Activated naive CD8-positive, alpha-beta T cell treated with anti-CD3 and anti-CD28 coated beads, Interleukin-2, amount 10 ng/mL, durations not matched to agents 7 days and 5 days (primary cell): ENCODE data around the gene BCO2. TPM values are rescaled to one million over a fixed set of nuclear protein-coding genes. Genes with fewer than 3 reads are reported as not detected.

Source experiments
- ATAC-seq: fragments of 150-1000 bp; cut with Tn5 transposase; one replicate; pipeline ENCODE4 v1.10.0; 2021; ENCODE audit warnings: low read depth, moderate library complexity
- POLR2A ChIA-PET: fragments of 350-600 bp; sonication (Branson Sonifier 250); formaldehyde crosslinking; loops from one replicate; lab custom pipeline; 2021; ENCODE audit warnings: antibody characterized with exemption; lab: Charles Lee
- DNase-seq: peaks from one replicate; pipeline ENCODE4 v3.0.0; 2021
- H3K27ac Mint-ChIP-seq: one replicate; pipeline ENCODE4 v1.8.0; 2022; ENCODE audit warnings: mild to moderate bottlenecking, mixed read lengths
- H3K27me3 Mint-ChIP-seq: one replicate; pipeline ENCODE4 v1.8.0; 2022; ENCODE audit warnings: mild to moderate bottlenecking, moderate library complexity, mixed read lengths
- H3K36me3 Mint-ChIP-seq: one replicate; pipeline ENCODE4 v1.8.0; 2021; ENCODE audit warnings: mild to moderate bottlenecking, mixed read lengths
- H3K4me1 Mint-ChIP-seq: one replicate; pipeline ENCODE4 v1.8.0; 2021; ENCODE audit warnings: mixed read lengths
- H3K4me3 Mint-ChIP-seq: one replicate; pipeline ENCODE4 v1.8.0; 2022; ENCODE audit warnings: mild to moderate bottlenecking, moderate library complexity, mixed read lengths
- H3K9me3 Mint-ChIP-seq: one replicate; pipeline ENCODE4 v1.8.0; 2021; ENCODE audit warnings: mixed read lengths
- total RNA-seq, 2 experiments: library from RNA; stranded (reverse); gene quantifications; one replicate each; pipeline ENCODE4 v1.2.3, GENCODE V29; 2021

Gene BCO2
- total RNA-seq, 2 experiments from 2014 or later: 1.5 to 2.4 TPM

DNA sequence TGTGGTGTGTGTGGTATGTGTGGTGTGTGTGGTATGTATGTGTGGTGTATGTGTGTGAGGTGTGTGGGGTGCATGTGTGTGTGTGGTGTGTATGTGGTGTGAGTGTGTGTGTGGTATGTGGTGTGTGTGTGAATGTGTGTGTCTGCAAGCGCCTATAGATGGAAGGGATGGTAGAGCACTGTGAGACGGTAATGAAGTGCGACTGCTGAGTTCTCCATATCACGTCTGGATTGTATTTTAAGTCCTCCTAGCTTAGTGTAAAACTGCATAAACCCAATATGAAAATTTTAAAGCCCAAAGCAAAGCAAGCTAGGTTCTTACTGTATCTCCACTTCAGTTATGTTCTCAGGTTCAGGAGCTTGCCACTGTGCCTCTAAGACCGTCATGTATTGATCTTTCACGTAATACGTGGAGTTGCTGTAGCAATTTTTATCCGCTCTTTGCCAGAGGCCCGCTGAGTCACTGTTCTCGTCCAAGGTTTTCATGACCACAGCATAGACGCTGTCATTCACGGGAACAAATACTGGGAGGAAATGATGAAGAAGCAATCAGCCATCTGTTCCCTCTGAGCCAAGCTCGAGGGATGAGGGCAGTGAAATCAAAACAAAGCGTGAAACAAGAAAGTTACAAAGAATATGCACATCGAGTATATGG lies 79.9 kb downstream of the BCO2 start:
- H3K9me3 Mint-ChIP-seq: no peaks in the 10 kb centered on the region
- H3K4me3 Mint-ChIP-seq: no peak overlapping the region
- ATAC-seq (no peak), DNase-seq (no peak)
- H3K27ac Mint-ChIP-seq: no peak overlapping the region
- POLR2A ChIA-PET: no interaction called here
- H3K27me3 Mint-ChIP-seq: peaks cover 3% of the 10 kb centered on the region
- no peaks in the 10 kb centered on the region for H3K36me3 Mint-ChIP-seq
- no peaks in the 10 kb centered on the region for H3K4me1 Mint-ChIP-seq

GRCh38 chr11:112260490-112260889 lies 85.2 kb downstream of the BCO2 start, which contains the start of gene PLET1:
TSS of gene PLET1 (minus strand) at chr11:112260860. CDS start at chr11:112260589, 271 bp downstream.
- no peak within 1 kb of the TSS for H3K4me3 Mint-ChIP-seq
- POLR2A ChIA-PET: no interaction called here
- peaks cover 6% of the 10 kb centered on the region for H3K27me3 Mint-ChIP-seq
- no peaks in the 10 kb centered on the region for H3K36me3 Mint-ChIP-seq
- DNase-seq (no peak), ATAC-seq (no peak)
- H3K27ac Mint-ChIP-seq: no peak within 1 kb of the TSS
- no peaks in the 10 kb centered on the region for H3K4me1 Mint-ChIP-seq
- no peaks in the 10 kb centered on the region for H3K9me3 Mint-ChIP-seq

DNA sequence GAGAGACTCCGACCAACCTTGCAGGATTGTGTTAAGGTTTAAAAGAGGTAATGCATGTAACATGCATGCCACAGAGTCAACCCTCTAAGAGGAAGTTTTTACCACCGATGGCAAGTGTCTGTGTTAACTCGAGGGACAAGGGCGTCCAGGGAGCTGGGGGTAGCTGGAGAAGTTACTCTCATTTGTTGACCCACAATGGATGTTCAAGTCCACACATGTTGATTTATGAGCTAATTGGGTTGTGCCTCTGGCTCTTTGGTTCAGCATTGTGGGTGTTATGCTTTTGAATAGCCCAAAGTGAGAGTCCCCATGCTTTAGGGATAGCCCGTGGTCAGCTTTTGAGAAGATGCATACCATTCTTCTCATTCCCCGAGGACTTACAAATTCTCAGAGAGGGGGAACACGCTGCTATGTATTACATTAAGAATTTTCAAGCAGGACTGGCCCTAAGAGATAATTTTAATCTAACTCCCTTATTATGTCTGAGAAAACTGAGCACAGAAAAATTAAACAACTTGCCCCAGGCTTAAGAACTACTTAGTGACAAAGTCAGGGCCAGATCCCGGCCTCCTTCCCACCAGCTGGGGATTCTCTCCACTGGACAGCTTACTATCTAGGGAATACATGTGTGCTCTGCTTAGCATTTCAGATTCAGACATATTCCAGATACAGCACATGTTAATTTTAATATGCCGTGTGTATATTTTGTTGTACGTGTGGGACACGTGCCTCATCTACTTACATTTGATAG lies 90.5 kb downstream of the BCO2 start:
- no peak overlapping the region for H3K4me3 Mint-ChIP-seq
- H3K36me3 Mint-ChIP-seq: no peaks in the 10 kb centered on the region
- no peak overlapping the region for H3K27ac Mint-ChIP-seq
- DNase-seq: no peak
- no peaks in the 10 kb centered on the region for H3K9me3 Mint-ChIP-seq
- no peak for ATAC-seq
- H3K27me3 Mint-ChIP-seq: peaks cover 3% of the 10 kb centered on the region
- POLR2A ChIA-PET: no interaction called here
- no peaks in the 10 kb centered on the region for H3K4me1 Mint-ChIP-seq

DNA sequence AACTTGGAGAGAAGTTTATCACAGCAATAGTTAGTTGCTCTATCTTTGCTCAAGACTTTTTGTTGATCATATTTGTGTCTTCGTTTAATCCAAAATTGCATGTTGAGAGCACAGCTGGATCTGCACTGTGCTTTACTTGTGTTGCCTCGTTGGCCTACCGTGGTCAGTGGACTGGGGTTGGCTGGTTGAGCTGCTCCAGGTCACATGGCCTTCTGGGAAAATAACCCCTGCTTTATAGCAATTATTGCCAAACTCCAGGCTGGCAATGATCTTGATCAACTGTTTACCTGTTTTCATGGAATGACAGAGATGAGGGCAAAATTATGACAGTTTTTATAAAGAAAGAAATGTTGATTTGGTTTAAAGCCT lies 91.1 kb downstream of the BCO2 start:
- H3K27me3 Mint-ChIP-seq: peaks cover 3% of the 10 kb centered on the region
- no peaks in the 10 kb centered on the region for H3K4me1 Mint-ChIP-seq
- H3K9me3 Mint-ChIP-seq: no peaks in the 10 kb centered on the region
- no peak for DNase-seq
- no peak for ATAC-seq
- no peak overlapping the region for H3K4me3 Mint-ChIP-seq
- POLR2A ChIA-PET: no interaction called here
- H3K36me3 Mint-ChIP-seq: no peaks in the 10 kb centered on the region
- no peak overlapping the region for H3K27ac Mint-ChIP-seq

GRCh38 chr11:112267188-112267591 lies 91.9 kb downstream of the BCO2 start:
- no peak for ATAC-seq
- no peaks in the 10 kb centered on the region for H3K4me1 Mint-ChIP-seq
- POLR2A ChIA-PET: no interaction called here
- H3K27ac Mint-ChIP-seq: no peak overlapping the region
- DNase-seq: no peak
- H3K27me3 Mint-ChIP-seq: peaks cover 3% of the 10 kb centered on the region
- H3K9me3 Mint-ChIP-seq: no peaks in the 10 kb centered on the region
- H3K36me3 Mint-ChIP-seq: no peaks in the 10 kb centered on the region
- no peak overlapping the region for H3K4me3 Mint-ChIP-seq

- ATAC-seq (no peak), DNase-seq (no peak)
- peaks cover 3% of the 10 kb centered on the region for H3K4me1 Mint-ChIP-seq
- H3K27ac Mint-ChIP-seq: no peak overlapping the region
- H3K27me3 Mint-ChIP-seq: peaks cover 3% of the 10 kb centered on the region
- H3K9me3 Mint-ChIP-seq: no peaks in the 10 kb centered on the region
- no peaks in the 10 kb centered on the region for H3K36me3 Mint-ChIP-seq
- H3K4me3 Mint-ChIP-seq: no peak overlapping the region
- POLR2A ChIA-PET: no interaction called here
Observed at GRCh38 chr11:112268406-112268805, 93.1 kb downstream of the BCO2 start.

Other genes with a start within 250 kb of the BCO2 start
- gene DIXDC1, start 238.2 kb upstream of the BCO2 start, total RNA-seq: 1 to 10 TPM; 2.5 to 3.2 TPM
- 10 to 100 TPM; 26.0 to 28.5 TPM for gene DLAT, start 150.1 kb upstream of the BCO2 start, total RNA-seq
- gene PIH1D2, start 101.5 kb upstream of the BCO2 start, total RNA-seq: under 1 TPM in 1 of 2 experiments, not detected in 1; 0.50 TPM
- 10 to 100 TPM; 21.5 to 22.7 TPM for gene NKAPD1, start 101.2 kb upstream of the BCO2 start, total RNA-seq
- gene TIMM8B, start 88.8 kb upstream of the BCO2 start, total RNA-seq: 10 to 100 TPM; 36.8 to 39.3 TPM
- gene SDHD, start 88.6 kb upstream of the BCO2 start, total RNA-seq: 10 to 100 TPM; 87.2 to 93.8 TPM
- under 1 TPM; 0.45 to 0.75 TPM for gene IL18, start 11.4 kb upstream of the BCO2 start, total RNA-seq
- gene TEX12, start 8.1 kb upstream of the BCO2 start, total RNA-seq: under 1 TPM in 1 of 2 experiments, not detected in 1; 0.40 TPM
- gene PTS, start 50.9 kb downstream of the BCO2 start, total RNA-seq: 10 to 100 TPM; 20.9 to 24.2 TPM
- gene PLET1, start 85.3 kb downstream of the BCO2 start, total RNA-seq: not detected